Measurements from ENCODE around the gene SAAL1. TPM values are rescaled to one million over a fixed set of nuclear protein-coding genes. Genes with fewer than 3 reads are reported as not detected.
A peak's percentile ranks its signal among the peaks of the same experiment; 100 is the strongest.

Gene SAAL1
- total RNA-seq, 3 donors from 2014 or later (not counting 1 experiment from before 2014, with no cell fraction given) = 27.8 to 32.7 (median 29.5) TPM

DNA sequence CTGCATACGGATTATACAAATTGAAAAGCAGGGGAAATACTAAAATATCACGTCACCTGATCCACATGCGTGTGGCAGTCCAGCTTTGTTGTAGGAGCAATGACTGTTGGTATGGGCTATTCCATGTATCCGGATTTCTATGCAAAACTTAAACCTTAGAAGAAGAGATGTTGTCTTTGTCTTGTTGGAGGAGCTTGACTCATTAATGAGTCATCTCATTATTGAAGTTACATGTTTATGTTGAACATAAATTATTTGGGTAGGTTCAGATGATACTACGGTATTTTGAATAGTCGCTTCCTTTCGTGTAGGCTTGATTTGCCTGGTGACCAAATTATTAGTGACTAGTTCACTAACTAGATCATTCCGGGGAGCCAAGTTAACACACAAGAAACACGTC lies 806 bp upstream of the SAAL1 start:
- no peaks in the 10 kb centered on the region for H3K27me3 ChIP-seq (ENCODE audit: control insufficient read depth, insufficient read depth, low read length)
- ATAC-seq (no peak), DNase-seq (no peak)
- peaks cover 6% of the 10 kb centered on the region for H3K36me3 ChIP-seq (ENCODE audit: control insufficient read depth, insufficient read depth, low read length)
- Mint-ChIP-seq H3K27ac (peak overlapping the region in 1 of 2 donors; percentile 81), H3K9me3 (no peaks in the 10 kb centered on the region), H3K4me3 (peak overlapping the region; percentile 97), H3K27me3 (ENCODE audit: low read depth in 2 of 2) (peaks cover 7 to 9% of the 10 kb centered on the region in 2 donors), H3K36me3 (peaks cover 7% of the 10 kb centered on the region), H3K4me1 (peaks cover 18 to 25% of the 10 kb centered on the region in 2 donors)
- peaks cover 11% of the 10 kb centered on the region for H3K4me1 ChIP-seq (ENCODE audit: control insufficient read depth, insufficient read depth, low read length)
- H3K4me3 ChIP-seq (ENCODE audit: low read length) = no peak overlapping the region
- H3K27ac ChIP-seq (ENCODE audit: low read length) = no peak overlapping the region
- WGBS (ENCODE audit: insufficient coverage) = 91% methylated on average over 9 of the region's 9 CpGs
- intact Hi-C loops (cut with micrococcal nuclease) = loop anchor here (1.0 to 5.0 kb wide), 3 partner anchors 94 to 216 kb away; partner anchors contain the start of genes GTF2H1, HPS5 and SERGEF
- no peaks in the 10 kb centered on the region for H3K9me3 ChIP-seq (ENCODE audit: control insufficient read depth, insufficient read depth, low read length)
- TF ChIP-seq, protein P1, sequence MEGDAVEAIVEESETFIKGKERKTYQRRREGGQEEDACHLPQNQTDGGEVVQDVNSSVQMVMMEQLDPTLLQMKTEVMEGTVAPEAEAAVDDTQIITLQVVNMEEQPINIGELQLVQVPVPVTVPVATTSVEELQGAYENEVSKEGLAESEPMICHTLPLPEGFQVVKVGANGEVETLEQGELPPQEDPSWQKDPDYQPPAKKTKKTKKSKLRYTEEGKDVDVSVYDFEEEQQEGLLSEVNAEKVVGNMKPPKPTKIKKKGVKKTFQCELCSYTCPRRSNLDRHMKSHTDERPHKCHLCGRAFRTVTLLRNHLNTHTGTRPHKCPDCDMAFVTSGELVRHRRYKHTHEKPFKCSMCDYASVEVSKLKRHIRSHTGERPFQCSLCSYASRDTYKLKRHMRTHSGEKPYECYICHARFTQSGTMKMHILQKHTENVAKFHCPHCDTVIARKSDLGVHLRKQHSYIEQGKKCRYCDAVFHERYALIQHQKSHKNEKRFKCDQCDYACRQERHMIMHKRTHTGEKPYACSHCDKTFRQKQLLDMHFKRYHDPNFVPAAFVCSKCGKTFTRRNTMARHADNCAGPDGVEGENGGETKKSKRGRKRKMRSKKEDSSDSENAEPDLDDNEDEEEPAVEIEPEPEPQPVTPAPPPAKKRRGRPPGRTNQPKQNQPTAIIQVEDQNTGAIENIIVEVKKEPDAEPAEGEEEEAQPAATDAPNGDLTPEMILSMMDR (IDR thresholded peaks at IDR 0.05) = no peak

DNA sequence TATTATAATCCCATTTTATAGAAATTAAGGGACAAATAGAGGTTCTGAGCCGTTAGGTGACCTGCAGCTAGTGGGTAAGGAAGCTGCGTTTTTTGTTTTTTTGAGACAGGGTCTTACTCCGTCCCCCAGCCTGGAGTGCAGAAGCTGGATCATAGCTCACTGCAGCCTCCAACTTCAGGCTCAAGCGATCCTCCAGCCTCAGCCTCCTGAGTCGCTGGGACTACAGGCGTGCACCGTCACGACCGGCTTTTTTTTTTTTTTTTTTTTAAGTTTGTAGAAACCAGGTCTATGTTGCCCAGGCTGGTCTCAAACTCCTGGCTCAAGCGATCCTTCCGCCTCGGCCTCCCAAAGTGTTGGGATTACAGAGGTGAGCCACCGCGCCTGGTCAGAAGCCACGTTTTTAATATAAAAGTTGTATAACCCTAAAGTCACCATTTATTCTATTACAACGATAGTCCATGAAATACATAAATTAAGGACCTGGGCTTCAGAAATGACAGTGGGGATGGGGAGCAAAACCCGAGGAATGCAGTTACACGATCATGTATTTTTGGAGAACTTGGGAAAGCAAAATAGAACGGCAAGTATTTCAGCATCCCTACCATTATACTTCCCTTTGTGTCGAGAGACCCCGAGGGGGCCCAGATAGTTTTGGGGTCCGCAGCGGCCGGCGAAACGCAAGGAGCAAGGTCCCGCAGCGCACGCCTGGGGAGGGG lies 638 bp downstream of the SAAL1 start:
- DNase-seq (no peak), ATAC-seq (peak in 2 of 3 donors; percentile 2 to 8)
- intact Hi-C loops (cut with micrococcal nuclease) = loop anchor here (5.0 kb wide), 2 partner anchors 93 to 217 kb away; partner anchors contain the start of genes GTF2H1, HPS5 and SERGEF
- Histone ChIP-seq H3K4me1 (ENCODE audit: control insufficient read depth, insufficient read depth, low read length) (peaks cover 11% of the 10 kb centered on the region), H3K36me3 (ENCODE audit: control insufficient read depth, insufficient read depth, low read length) (peaks cover 9% of the 10 kb centered on the region), H3K4me3 (ENCODE audit: low read length) (peak overlapping the region; percentile 93), H3K27me3 (ENCODE audit: control insufficient read depth, insufficient read depth, low read length) (no peaks in the 10 kb centered on the region), H3K9me3 (ENCODE audit: control insufficient read depth, insufficient read depth, low read length) (no peaks in the 10 kb centered on the region), H3K27ac (ENCODE audit: low read length) (peak overlapping the region; percentile 62)
- TF ChIP-seq, protein P1 (IDR thresholded peaks at IDR 0.05) = no peak
- 32% methylated on average over 21 of the region's 29 CpGs for WGBS (ENCODE audit: insufficient coverage)
- Mint-ChIP-seq H3K27ac (peak overlapping the region; percentile 81 to 92), H3K4me1 (peaks cover 26 to 31% of the 10 kb centered on the region in 2 donors), H3K9me3 (no peaks in the 10 kb centered on the region), H3K36me3 (peaks cover 11% of the 10 kb centered on the region), H3K27me3 (ENCODE audit: low read depth in 2 of 2) (peaks cover 2 to 4% of the 10 kb centered on the region in 2 donors), H3K4me3 (peak overlapping the region; percentile 97)

DNA sequence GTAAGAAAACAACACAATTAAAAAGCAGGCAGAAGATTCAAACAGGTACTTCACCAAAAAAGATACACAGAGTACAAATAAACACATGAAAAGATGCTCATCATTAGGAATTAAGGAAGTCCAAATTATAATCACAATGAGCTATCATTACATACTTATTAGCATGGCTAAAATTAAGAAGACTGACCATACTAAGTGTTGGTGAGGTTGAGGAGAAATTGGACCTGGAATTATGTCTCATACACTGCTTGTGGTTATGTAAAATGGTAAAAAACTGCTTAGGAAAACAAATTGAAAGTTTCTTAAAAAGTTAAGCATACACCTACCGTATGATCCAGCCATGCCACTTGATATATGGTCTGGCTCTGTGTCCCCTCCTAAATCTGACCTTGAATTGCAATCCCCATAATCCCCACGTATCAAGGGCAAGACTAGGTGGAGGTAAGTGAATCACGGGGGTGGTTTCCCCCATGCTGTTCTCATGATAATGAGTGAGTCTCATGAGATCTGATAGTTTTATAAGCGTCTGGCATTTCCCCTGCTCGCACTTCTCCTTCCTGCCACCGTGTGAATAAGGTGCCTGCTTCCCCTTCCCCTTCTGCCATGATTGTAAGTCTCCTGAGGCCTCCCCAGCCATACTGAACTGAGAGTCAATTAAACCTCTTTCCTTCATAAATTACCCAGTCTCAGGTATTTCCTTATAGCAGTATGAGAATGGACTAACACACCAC lies 4.8 kb downstream of the SAAL1 start:
- no peaks in the 10 kb centered on the region for H3K9me3 Mint-ChIP-seq
- DNase-seq (no peak), ATAC-seq (no peak)
- H3K36me3 Mint-ChIP-seq = peaks cover 11% of the 10 kb centered on the region
- peaks cover 26 to 34% of the 10 kb centered on the region in 2 donors for H3K4me1 Mint-ChIP-seq
- Histone ChIP-seq H3K4me3 (ENCODE audit: low read length) (no peak overlapping the region), H3K36me3 (ENCODE audit: control insufficient read depth, insufficient read depth, low read length) (peaks cover 20% of the 10 kb centered on the region), H3K4me1 (ENCODE audit: control insufficient read depth, insufficient read depth, low read length) (peaks cover 8% of the 10 kb centered on the region), H3K27ac (ENCODE audit: low read length) (no peak overlapping the region), H3K27me3 (ENCODE audit: control insufficient read depth, insufficient read depth, low read length) (no peaks in the 10 kb centered on the region), H3K9me3 (ENCODE audit: control insufficient read depth, insufficient read depth, low read length) (no peaks in the 10 kb centered on the region)
- intact Hi-C loops (cut with micrococcal nuclease) = no loop called here
- no peaks in the 10 kb centered on the region for H3K27me3 Mint-ChIP-seq (ENCODE audit: low read depth in 2 of 2)
- TF ChIP-seq, protein P1 (IDR thresholded peaks at IDR 0.05) = no peak
- H3K4me3 Mint-ChIP-seq = no peak overlapping the region
- 53% methylated on average over 3 of the region's 6 CpGs for WGBS (ENCODE audit: insufficient coverage)
- peak overlapping the region in 1 of 2 donors; percentile 8 for H3K27ac Mint-ChIP-seq

Measured in natural killer cell (primary cell).